IMR-90 (cell line): Measurements from ENCODE around the gene ZNF608. TPM values are rescaled to one million over a fixed set of nuclear protein-coding genes. Genes with fewer than 3 reads are reported as not detected.

Experiments used
- ATAC-seq: fragments of 200-7000 bp; cut with Tn5 transposase; 2 replicates; pipeline ENCODE4 v1.9.1; 2020; ENCODE audit warnings: low read depth, mild to moderate bottlenecking, moderate library complexity
- BruUV-seq: library from RNA; stranded (reverse); fragments of 400-500 nt; replicated peaks from 2 replicates; lab custom pipeline; 2021; lab: Mats Ljungman, UMichigan
- CTCF ChIA-PET: fragments of 300-600 bp; formaldehyde crosslinking; extraction: SDS; loops from one replicate; lab custom pipeline; 2021; ENCODE audit warnings: antibody characterized with exemption; lab: Yijun Ruan, JAX
- POLR2A ChIA-PET: fragments of 300-600 bp; sonication (Branson Sonifier 250); formaldehyde crosslinking; loops from one replicate; lab custom pipeline; 2022; ENCODE audit warnings: antibody characterized with exemption; ENCODE audit not compliant: unreplicated experiment; lab: Charles Lee
- DNase-seq: peaks from one replicate; pipeline ENCODE4 v3.0.0; 2013
- H2AFZ ChIP-seq: replicated peaks from 2 replicates; pipeline ENCODE3; 2013; ENCODE audit warnings: low read length, mild to moderate bottlenecking; ENCODE audit not compliant: poor library complexity
- H2AK5ac ChIP-seq: 2 replicates; pipeline ENCODE4 v1.6.1; 2013; ENCODE audit warnings: low read depth, low read length, inconsistent platforms
- H2AK9ac ChIP-seq: replicated peaks from 2 replicates; pipeline ENCODE3; 2013; ENCODE audit warnings: mild to moderate bottlenecking, low read depth, low read length, moderate library complexity; ENCODE audit not compliant: poor library complexity
- H2BK120ac ChIP-seq: 2 replicates; pipeline ENCODE4 v1.6.1; 2013; ENCODE audit warnings: low read depth, low read length, inconsistent platforms
- H2BK15ac ChIP-seq: 3 replicates; pipeline ENCODE4 v1.6.1; 2013; ENCODE audit warnings: low read depth, low read length, inconsistent platforms
- H2BK20ac ChIP-seq: 2 replicates; pipeline ENCODE4 v1.6.1; 2013; ENCODE audit warnings: low read depth, mild to moderate bottlenecking, inconsistent platforms, low read length, moderate library complexity
- H2BK5ac ChIP-seq: 2 replicates; pipeline ENCODE4 v1.6.1; 2013; ENCODE audit warnings: mild to moderate bottlenecking, low read depth, low read length, inconsistent platforms; ENCODE audit not compliant: poor library complexity, severe bottlenecking
- H3K14ac ChIP-seq: replicated peaks from 2 replicates; pipeline ENCODE4 v1.6.1; 2013; ENCODE audit warnings: low read depth, low read length, inconsistent platforms
- H3K18ac ChIP-seq: 2 replicates; pipeline ENCODE4 v1.6.1; 2013; ENCODE audit warnings: low read depth, low read length, control low read depth
- H3K23ac ChIP-seq: 2 replicates; pipeline ENCODE4 v1.6.1; 2013; ENCODE audit warnings: low read depth, low read length, inconsistent platforms
- H3K27ac ChIP-seq: 2 replicates; pipeline ENCODE4 v1.5.1; 2013; ENCODE audit warnings: mild to moderate bottlenecking, control low read depth, low read length; ENCODE audit not compliant: insufficient read depth
- H3K27me3 ChIP-seq: 2 replicates; pipeline ENCODE4 v1.6.1; 2013; ENCODE audit warnings: low read length; ENCODE audit not compliant: control insufficient read depth, insufficient read depth
- H3K36me3 ChIP-seq: 2 replicates; pipeline ENCODE4 v1.6.1; 2013; ENCODE audit warnings: low read length, mixed read lengths; ENCODE audit not compliant: control insufficient read depth, insufficient read depth
- H3K4ac ChIP-seq: 2 replicates; pipeline ENCODE4 v1.6.1; 2013; ENCODE audit warnings: low read depth, low read length, inconsistent platforms
- H3K4me1 ChIP-seq: 2 replicates; pipeline ENCODE4 v1.6.1; 2013; ENCODE audit warnings: low read length, mixed read lengths; ENCODE audit not compliant: control insufficient read depth, insufficient read depth
- H3K4me2 ChIP-seq: 2 replicates; pipeline ENCODE4 v1.6.1; 2013; ENCODE audit warnings: low read depth, mild to moderate bottlenecking, control low read depth, low read length, moderate library complexity
- H3K4me3 ChIP-seq: 2 replicates; pipeline ENCODE4 v1.5.1; 2013; ENCODE audit warnings: low read depth, mild to moderate bottlenecking, control low read depth, low read length, moderate library complexity; ENCODE audit not compliant: insufficient read depth
- H3K56ac ChIP-seq: 2 replicates; pipeline ENCODE4 v1.6.1; 2013; ENCODE audit warnings: low read length, inconsistent platforms; ENCODE audit not compliant: insufficient read depth; ENCODE audit errors: extremely low read depth
- H3K79me1 ChIP-seq, 2 experiments: 2 replicates each; pipeline ENCODE4 v1.6.1; 2013; ENCODE audit warnings: low read length in 2 of 2, inconsistent platforms in 1 of 2, low read depth in 1 of 2
- H3K9ac ChIP-seq: 2 replicates; pipeline ENCODE4 v1.6.1; 2013; ENCODE audit warnings: low read depth, low read length, control low read depth
- H3K9me1 ChIP-seq: 2 replicates; pipeline ENCODE4 v1.6.1; 2013; ENCODE audit warnings: low read length, inconsistent platforms; ENCODE audit not compliant: insufficient read depth
- H3K9me3 ChIP-seq: 2 replicates; pipeline ENCODE4 v1.6.1; 2013; ENCODE audit warnings: low read length; ENCODE audit not compliant: control insufficient read depth, insufficient read depth
- H4K20me1 ChIP-seq: 2 replicates; pipeline ENCODE4 v1.6.1; 2013; ENCODE audit warnings: low read length, inconsistent platforms; ENCODE audit not compliant: insufficient read depth
- H4K5ac ChIP-seq: 2 replicates; pipeline ENCODE4 v1.6.1; 2013; ENCODE audit warnings: mild to moderate bottlenecking, low read depth, low read length, control low read depth
- H4K8ac ChIP-seq, 2 experiments: 2 replicates each; pipeline ENCODE4 v1.6.1; 2013; ENCODE audit warnings: low read depth in 2 of 2, low read length in 2 of 2, control low read depth in 1 of 2, inconsistent platforms in 1 of 2
- H4K91ac ChIP-seq: 2 replicates; pipeline ENCODE4 v1.6.1; 2013; ENCODE audit warnings: low read depth, low read length, inconsistent platforms; ENCODE audit not compliant: insufficient read depth
- BHLHE40 ChIP-seq: fragments of 150-350 bp; IDR thresholded peaks from 2 replicates; pipeline ENCODE4 v1.6.1; 2016; ENCODE audit warnings: mild to moderate bottlenecking, low read depth, low read length
- CHD1 ChIP-seq: IDR thresholded peaks from 2 replicates; pipeline ENCODE4 v1.6.1; 2012; ENCODE audit warnings: low read depth, low read length, improper control_type of control experiment
- FOS ChIP-seq: fragments of 150-350 bp; IDR thresholded peaks from 2 replicates; pipeline ENCODE4 v1.6.1; 2016; ENCODE audit warnings: low read depth, low read length
- MAZ ChIP-seq: IDR thresholded peaks from 2 replicates; pipeline ENCODE4 v1.6.1; 2012; ENCODE audit warnings: low read depth, mild to moderate bottlenecking, low read length, improper control_type of control experiment, moderate library complexity, borderline replicate concordance
- MXI1 ChIP-seq: IDR thresholded peaks from 2 replicates; pipeline ENCODE4 v1.6.1; 2012; ENCODE audit warnings: low read depth, mild to moderate bottlenecking, low read length, moderate library complexity, borderline replicate concordance
- NFE2L2 ChIP-seq: fragments of 150-350 bp; IDR thresholded peaks from 2 replicates; pipeline ENCODE4 v1.6.1; 2016; ENCODE audit warnings: low read depth, mild to moderate bottlenecking, low read length
- POLR2A ChIP-seq: IDR thresholded peaks from 2 replicates; pipeline ENCODE4 v1.6.1; 2012; ENCODE audit warnings: mild to moderate bottlenecking, low read depth, low read length
- RAD21 ChIP-seq: IDR thresholded peaks from 2 replicates; pipeline ENCODE4 v1.6.1; 2012; ENCODE audit warnings: low read length, improper control_type of control experiment
- RCOR1 ChIP-seq: IDR thresholded peaks from 2 replicates; pipeline ENCODE4 v1.6.1; 2012; ENCODE audit warnings: mild to moderate bottlenecking, low read length, improper control_type of control experiment; ENCODE audit not compliant: insufficient replicate concordance
- RFX5 ChIP-seq: IDR thresholded peaks from 2 replicates; pipeline ENCODE4 v1.8.0; 2012; ENCODE audit warnings: low read depth, mild to moderate bottlenecking, low read length, moderate library complexity
- SMC3 ChIP-seq: fragments of 150-350 bp; IDR thresholded peaks from 2 replicates; pipeline ENCODE4 v1.6.1; 2016; ENCODE audit warnings: low read depth, mild to moderate bottlenecking, antibody characterized with exemption, low read length, moderate library complexity
- WGBS, 2 experiments: methylation state at CpG; one replicate each; pipeline versions ENCODE4 v1.1.5 to v1.1.7; 2013; ENCODE audit warnings: missing lambda C conversion rate in 2 of 2; ENCODE audit not compliant: insufficient read length in 1 of 2; ENCODE audit errors: extremely low coverage in 2 of 2; 5-methylcytosine and 5-hydroxymethylcytosine counted together
- dilution Hi-C: fragments of 300-500 bp; cut with HindIII; formaldehyde crosslinking; loops from one replicate; pipeline ENCODE4 v1.14.3; 2018; ENCODE audit warnings: low sequenced_read_pairs; ENCODE audit not compliant: unreplicated experiment
- in situ Hi-C: fragments of 300-500 bp; cut with MboI; formaldehyde crosslinking; loops from 3 replicates; pipeline ENCODE4 v1.14.3; 2019; ENCODE audit warnings: low sequenced_read_pairs, inconsistent platforms, mixed read lengths
- intact Hi-C: fragments of 100-400 bp; cut with micrococcal nuclease; formaldehyde crosslinking; loops from 2 replicates; pipeline ENCODE4 v1.10.0; 2022
- polyA plus RNA-seq, 3 experiments: library from polyadenylated mRNA; depleted of rRNA; stranded (reverse); fragments of >200 nt; gene quantifications; 2 replicates each; pipeline ENCODE4 v1.2.3, GENCODE V29; 2012; ENCODE audit warnings: low replicate concordance in 1 of 3
- total RNA-seq: library from RNA; depleted of rRNA; stranded (reverse); fragments of >200 nt; gene quantifications from 2 replicates; pipeline ENCODE4 v1.2.3, GENCODE V29; 2012
- TF ChIP-seq, protein P1 (sequence below): conservative IDR thresholded peaks from 2 replicates; pipeline ENCODE4 v1.5.1; 2012; ENCODE audit warnings: mild to moderate bottlenecking, low read depth, low read length, improper control_type of control experiment

ZNF608 gene
- total and polyA plus RNA-seq, 2 of the 4 experiments (the other 2 are of a cell fraction), result 9.8 to 15.1 TPM

DNA sequence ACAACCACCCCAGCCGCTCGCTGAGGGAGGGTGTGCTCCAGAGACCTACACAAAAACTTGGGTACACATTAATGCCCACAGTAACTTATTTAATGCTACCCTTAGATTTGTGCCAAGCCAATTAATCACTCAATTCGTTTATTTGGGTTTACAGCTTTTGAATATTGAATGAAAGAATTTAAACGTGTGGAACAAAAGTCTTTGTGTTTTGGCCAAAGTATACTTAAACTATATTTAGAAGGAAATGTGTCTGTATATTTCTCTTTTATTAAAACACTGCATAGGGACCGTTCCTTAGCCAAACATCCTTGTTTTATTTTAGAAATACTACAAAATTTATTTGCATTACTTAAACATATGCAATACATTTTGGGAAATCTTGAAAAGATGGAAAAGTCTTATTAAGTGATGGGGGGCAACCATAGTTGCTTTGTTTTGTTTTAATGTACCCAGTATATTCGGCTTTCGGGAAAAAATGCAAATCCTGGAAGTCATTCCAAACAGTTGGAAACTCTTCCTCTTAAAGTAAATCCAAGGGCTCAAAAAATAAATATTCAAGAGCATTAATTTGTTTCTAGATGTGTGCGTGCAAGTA is 11.8 kb downstream of the ZNF608 start:
- Histone ChIP-seq H3K9me3 (no peaks in the 10 kb centered on the region), H3K23ac (peak overlapping the region; percentile 66; the same call in 1 of the 2 replicates), H2BK5ac (no peak overlapping the region), H4K8ac (peak overlapping the region; percentile 47 to 78; a peak in 1 of 4 replicates), H2BK120ac (peak overlapping the region; percentile 88), H3K9me1 (0 out of 2 replicates have a peak, but pooled peaks cover 3% of the 10 kb centered on the region), H2BK15ac (no peak overlapping the region; the same call in 2 of the 3 replicates), H3K4me3 (peak overlapping the region; percentile 33; the same call in 1 of the 2 replicates), H3K27ac (peak overlapping the region; percentile 90; the same call in 1 of the 2 replicates), H3K4ac (peak overlapping the region; percentile 85), H3K4me1 (peaks cover 9% of the 10 kb centered on the region), H3K36me3 (no peaks in the 10 kb centered on the region), H3K9ac (peak overlapping the region; percentile 46; the same call in 1 of the 2 replicates), H3K14ac (peak overlapping the region; percentile 74), H3K56ac (0 out of 2 replicates have a peak overlapping the region, but pooled peaks have one; percentile 33), H3K27me3 (no peaks in the 10 kb centered on the region; the same call in 1 of the 2 replicates), H3K79me1 (peaks cover 9 to 31% of the 10 kb centered on the region in 2 experiments), H4K20me1 (no peaks in the 10 kb centered on the region), H4K5ac (peak overlapping the region; percentile 91), H3K18ac (peak overlapping the region; percentile 76), H4K91ac (peak overlapping the region; percentile 74; the same call in 1 of the 2 replicates), H3K4me2 (peak overlapping the region; percentile 65), H2AFZ (no peak overlapping the region), H2AK5ac (peak overlapping the region; percentile 90), H2BK20ac (peak overlapping the region; percentile 78), H2AK9ac (no peak overlapping the region)
- no TSS peak for BruUV-seq
- ATAC-seq (no peak), DNase-seq (no peak)
- no CpG with 5 or more reads among the region's 8 CpGs for WGBS, 2 experiments
- ChIA-PET CTCF (no interaction called here), POLR2A (interaction anchor here (1.0 kb wide), 1 partner anchor 13 kb away, joined by 4 read pairs; no protein-coding TSS in a partner anchor)
- in situ Hi-C loops (loop anchor here (5.0 kb wide), 1 partner anchor 87 kb away; no protein-coding TSS in a partner anchor), dilution Hi-C loops (no loop called here), intact Hi-C loops (loop anchor here (5.0 kb wide), 2 partner anchors 37 to 1798 kb away; no protein-coding TSS in a partner anchor)
- TF ChIP-seq MXI1 (no peak), RAD21 (no peak), RCOR1 (no peak), MAZ (no peak), CHD1 (no peak), SMC3 (no peak), RFX5 (no peak), NFE2L2 (no peak), BHLHE40 (no peak), POLR2A (no peak), FOS (no peak)
- TF ChIP-seq, protein P1, sequence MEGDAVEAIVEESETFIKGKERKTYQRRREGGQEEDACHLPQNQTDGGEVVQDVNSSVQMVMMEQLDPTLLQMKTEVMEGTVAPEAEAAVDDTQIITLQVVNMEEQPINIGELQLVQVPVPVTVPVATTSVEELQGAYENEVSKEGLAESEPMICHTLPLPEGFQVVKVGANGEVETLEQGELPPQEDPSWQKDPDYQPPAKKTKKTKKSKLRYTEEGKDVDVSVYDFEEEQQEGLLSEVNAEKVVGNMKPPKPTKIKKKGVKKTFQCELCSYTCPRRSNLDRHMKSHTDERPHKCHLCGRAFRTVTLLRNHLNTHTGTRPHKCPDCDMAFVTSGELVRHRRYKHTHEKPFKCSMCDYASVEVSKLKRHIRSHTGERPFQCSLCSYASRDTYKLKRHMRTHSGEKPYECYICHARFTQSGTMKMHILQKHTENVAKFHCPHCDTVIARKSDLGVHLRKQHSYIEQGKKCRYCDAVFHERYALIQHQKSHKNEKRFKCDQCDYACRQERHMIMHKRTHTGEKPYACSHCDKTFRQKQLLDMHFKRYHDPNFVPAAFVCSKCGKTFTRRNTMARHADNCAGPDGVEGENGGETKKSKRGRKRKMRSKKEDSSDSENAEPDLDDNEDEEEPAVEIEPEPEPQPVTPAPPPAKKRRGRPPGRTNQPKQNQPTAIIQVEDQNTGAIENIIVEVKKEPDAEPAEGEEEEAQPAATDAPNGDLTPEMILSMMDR, result no peak
